Right lobe of liver (tissue), 4 donors: ENCODE data around the gene FGD4.

ENCODE experiments used
- POLR2A ChIP-seq: fragments of 450-650 bp; IDR thresholded peaks from one replicate; pipeline ENCODE4 v1.6.1; 2017; ENCODE audit warnings: antibody characterized with exemption, mild to moderate bottlenecking
- TF ChIP-seq, protein P1 (sequence below), 4 donors: fragments of 200-600 bp in 3 of 4; fragments of 450-650 bp in 1 of 4; IDR thresholded peaks; one replicate each; pipeline versions ENCODE4 v1.5.1 to v1.8.0; 2016 to 2022; ENCODE audit warnings: antibody characterized with exemption in 4 of 4, mild to moderate bottlenecking in 2 of 4
- donor health status: DM: no; HTN: no; CAD: no.
- donor health status: DM: no; HTN: no; CAD: no.
- donor health status: DM: no; HTN: yes; CAD: no.

DNA sequence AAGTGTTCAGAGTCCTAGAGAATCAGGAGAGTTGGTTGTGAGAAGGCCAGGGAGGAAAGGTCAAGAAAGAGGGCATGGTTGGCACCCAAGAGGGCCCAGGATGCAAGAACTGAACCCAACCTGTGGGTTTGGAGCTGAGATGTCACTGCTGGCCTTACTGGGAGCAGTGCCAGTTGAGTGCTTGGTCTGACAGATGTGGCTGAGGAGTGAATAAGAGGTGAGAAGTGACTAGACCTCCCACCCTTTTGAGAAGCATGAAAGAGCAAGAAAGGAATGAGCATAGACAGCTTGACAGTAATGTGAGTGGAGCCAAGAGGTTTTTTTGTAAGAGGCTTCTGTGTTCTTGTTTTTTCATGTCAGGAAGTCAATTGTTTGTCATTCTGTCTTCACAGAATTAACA lies 95.3 kb downstream of the FGD4 start:
- TF ChIP-seq, protein P1, sequence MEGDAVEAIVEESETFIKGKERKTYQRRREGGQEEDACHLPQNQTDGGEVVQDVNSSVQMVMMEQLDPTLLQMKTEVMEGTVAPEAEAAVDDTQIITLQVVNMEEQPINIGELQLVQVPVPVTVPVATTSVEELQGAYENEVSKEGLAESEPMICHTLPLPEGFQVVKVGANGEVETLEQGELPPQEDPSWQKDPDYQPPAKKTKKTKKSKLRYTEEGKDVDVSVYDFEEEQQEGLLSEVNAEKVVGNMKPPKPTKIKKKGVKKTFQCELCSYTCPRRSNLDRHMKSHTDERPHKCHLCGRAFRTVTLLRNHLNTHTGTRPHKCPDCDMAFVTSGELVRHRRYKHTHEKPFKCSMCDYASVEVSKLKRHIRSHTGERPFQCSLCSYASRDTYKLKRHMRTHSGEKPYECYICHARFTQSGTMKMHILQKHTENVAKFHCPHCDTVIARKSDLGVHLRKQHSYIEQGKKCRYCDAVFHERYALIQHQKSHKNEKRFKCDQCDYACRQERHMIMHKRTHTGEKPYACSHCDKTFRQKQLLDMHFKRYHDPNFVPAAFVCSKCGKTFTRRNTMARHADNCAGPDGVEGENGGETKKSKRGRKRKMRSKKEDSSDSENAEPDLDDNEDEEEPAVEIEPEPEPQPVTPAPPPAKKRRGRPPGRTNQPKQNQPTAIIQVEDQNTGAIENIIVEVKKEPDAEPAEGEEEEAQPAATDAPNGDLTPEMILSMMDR (IDR thresholded peaks at IDR 0.05), result no peak
- no peak for TF ChIP-seq POLR2A
